K562 (cell line): ENCODE results near the gene OPCML. TPM values are rescaled to one million over a fixed set of nuclear protein-coding genes. Genes with fewer than 3 reads are reported as not detected.

Source experiments
- ATAC-seq: fragments of 200-7000 bp; cut with Tn5 transposase; 3 replicates; pipeline ENCODE4 v1.9.1; 2020; ENCODE audit warnings: moderate library complexity
- BruUV-seq: library from RNA; stranded (reverse); fragments of 400-500 nt; replicated peaks from 2 replicates; lab custom pipeline; 2021; lab: Mats Ljungman, UMichigan
- CTCF ChIA-PET: fragments of 300-600 bp; formaldehyde crosslinking; extraction: SDS; loops from one replicate; lab custom pipeline; 2021; ENCODE audit warnings: low intra/inter-chr PET ratio; lab: Yijun Ruan, JAX
- POLR2A ChIA-PET: fragments of 300-600, 350-650 bp; sonication (Branson Sonifier 250); formaldehyde crosslinking; extraction: SDS; loops from one replicate; lab custom pipeline; 2021; ENCODE audit warnings: antibody characterized with exemption, inconsistent platforms; lab: Yijun Ruan, JAX
- DNase-seq, 4 experiments: peaks; one replicate each; pipeline versions ENCODE4 v3.0.0 to v3.0.0-alpha.2; 2011 to 2018; ENCODE audit warnings: low spot score in 3 of 4, mixed read lengths in 3 of 4; ENCODE audit errors: extremely low read depth in 1 of 4
- FAIRE-seq: peaks from 2 replicates; lab custom pipeline; 2011; peaks lifted over from hg19 to GRCh38; lab: Jason Lieb, UNC
- H2AFZ ChIP-seq: 2 replicates; pipeline ENCODE4 v1.6.0; 2011; ENCODE audit warnings: low read depth, low read length, control low read depth, inconsistent platforms
- H3K27ac ChIP-seq: fragments of 200-600 bp; 3 replicates; pipeline ENCODE4 v1.8.0; 2011; ENCODE audit warnings: low read depth, mild to moderate bottlenecking, control low read depth, inconsistent platforms, low read length, moderate library complexity, mixed read lengths; ENCODE audit errors: extremely low read depth
- H3K27me3 ChIP-seq, 2 experiments: fragments of 300-600 bp in 1 of 2; 2 replicates in 1 of 2; 3 replicates in 1 of 2; pipeline versions ENCODE4 v1.6.0 to v1.8.0; 2011; ENCODE audit warnings: inconsistent platforms in 2 of 2, low read length in 2 of 2, mild to moderate bottlenecking in 1 of 2, mixed read lengths in 1 of 2, moderate library complexity in 1 of 2; ENCODE audit not compliant: control insufficient read depth in 2 of 2, insufficient read depth in 2 of 2
- H3K36me3 ChIP-seq: fragments of 300-600 bp; 3 replicates; pipeline ENCODE4 v1.8.0; 2011; ENCODE audit warnings: mild to moderate bottlenecking, low read length, inconsistent platforms; ENCODE audit not compliant: control insufficient read depth, insufficient read depth
- H3K4me1 ChIP-seq, 2 experiments: fragments of 200-600 bp in 1 of 2; replicated peaks in 1 of 2; 2 replicates in 1 of 2; 3 replicates in 1 of 2; pipeline versions ENCODE4 v1.5.1 to v1.8.0; 2011; ENCODE audit warnings: inconsistent platforms in 2 of 2, low read length in 2 of 2, mild to moderate bottlenecking in 1 of 2, mixed read lengths in 1 of 2, moderate library complexity in 1 of 2; ENCODE audit not compliant: control insufficient read depth in 2 of 2, insufficient read depth in 2 of 2
- H3K4me2 ChIP-seq: 2 replicates; pipeline ENCODE4 v1.6.1; 2011; ENCODE audit warnings: low read length, control low read depth, inconsistent platforms, mixed read lengths; ENCODE audit not compliant: insufficient read depth
- H3K4me3 ChIP-seq: fragments of 200-600 bp; sonication (generic), shearing (Covaris generic); 2 replicates; pipeline ENCODE4 v1.5.1; 2016; ENCODE audit warnings: control low read depth, inconsistent platforms
- H3K79me2 ChIP-seq: fragments of 200-600 bp; 3 replicates; pipeline ENCODE4 v1.8.0; 2011; ENCODE audit warnings: low read length, inconsistent platforms; ENCODE audit not compliant: control insufficient read depth, insufficient read depth
- H3K9ac ChIP-seq, 2 experiments: 2 replicates each; pipeline versions ENCODE4 v1.6.0 to v1.6.1; 2011; ENCODE audit warnings: low read depth in 2 of 2, low read length in 2 of 2, control low read depth in 1 of 2, inconsistent platforms in 1 of 2, mild to moderate bottlenecking in 1 of 2, mixed read lengths in 1 of 2; ENCODE audit not compliant: insufficient read depth in 1 of 2
- H3K9me1 ChIP-seq: one replicate; pipeline ENCODE4 v1.6.0; 2011; ENCODE audit warnings: inconsistent platforms, mild to moderate bottlenecking, low read length, moderate library complexity; ENCODE audit not compliant: control insufficient read depth, insufficient read depth
- H3K9me3 ChIP-seq: replicated peaks from 2 replicates; pipeline ENCODE4 v1.5.1; 2011; ENCODE audit warnings: low read depth, low read length, inconsistent platforms; ENCODE audit not compliant: control insufficient read depth, insufficient read depth
- H4K20me1 ChIP-seq: replicated peaks from 2 replicates; pipeline ENCODE4 v1.6.1; 2011; ENCODE audit warnings: low read length, inconsistent platforms, mixed read lengths; ENCODE audit not compliant: control insufficient read depth, insufficient read depth
- ELK1 ChIP-seq: sonication (generic); formaldehyde crosslinking; IDR thresholded peaks from 2 replicates; pipeline ENCODE4 v1.8.1; 2022; ENCODE audit warnings: missing genetic modification reagents
- FOS ChIP-seq: IDR thresholded peaks from 3 replicates; pipeline ENCODE4 v1.6.1; 2011; ENCODE audit not compliant: insufficient read length; ENCODE audit errors: extremely low read depth
- HDAC8 ChIP-seq: fragments of 450-650 bp; IDR thresholded peaks from 2 replicates; pipeline ENCODE4 v1.6.1; 2016; ENCODE audit warnings: mild to moderate bottlenecking, missing genetic modification characterization, moderate library complexity, missing compliant biosample characterization
- HMBOX1 ChIP-seq: sonication (generic); IDR thresholded peaks from 2 replicates; pipeline ENCODE4 v1.6.1; 2016
- NR2C2 ChIP-seq, 2 experiments: fragments of 200-800 bp in 1 of 2; sonication (Bioruptor generic) in 1 of 2; sonication (generic) in 1 of 2; formaldehyde crosslinking in 1 of 2; IDR thresholded peaks; 2 replicates each; pipeline versions ENCODE4 v1.6.1 to v1.8.0; 2016 to 2022; ENCODE audit warnings: mild to moderate bottlenecking in 1 of 2, missing compliant biosample characterization in 1 of 2, missing genetic modification characterization in 1 of 2, missing genetic modification reagents in 1 of 2
- RUNX1 ChIP-seq: sonication (generic); IDR thresholded peaks from 2 replicates; pipeline ENCODE4 v1.6.1; 2016; ENCODE audit warnings: antibody characterized with exemption, low read depth
- SUPT5H ChIP-seq: fragments of 450-650 bp; IDR thresholded peaks from 2 replicates; pipeline ENCODE4 v1.6.1; 2016
- ZNF232 ChIP-seq: sonication (generic); formaldehyde crosslinking; IDR thresholded peaks from 2 replicates; pipeline ENCODE4 v1.8.0; 2022; ENCODE audit warnings: mild to moderate bottlenecking, missing genetic modification reagents
- ZNF445 ChIP-seq: fragments of 250-450 bp; sonication (Bioruptor Pico); IDR thresholded peaks from 2 replicates; pipeline ENCODE4 v1.4.0; 2020; ENCODE audit warnings: low read depth, mild to moderate bottlenecking, moderate library complexity
- WGBS: fragments of 100-300 bp; shearing (Covaris generic); methylation state at CpG from one replicate; pipeline ENCODE4 v1.1.6; 2016; ENCODE audit warnings: low coverage, mixed read lengths; ENCODE audit not compliant: insufficient coverage; ENCODE audit errors: missing lambda C conversion rate; 5-methylcytosine and 5-hydroxymethylcytosine counted together
- in situ Hi-C: fragments of 300-500 bp; cut with MboI; formaldehyde crosslinking; loops from 4 replicates; pipeline ENCODE4 v1.15.0; 2018; ENCODE audit warnings: inconsistent platforms, mixed read lengths
- intact Hi-C: fragments of 100-400 bp; cut with micrococcal nuclease; formaldehyde crosslinking; loops from 2 replicates; pipeline ENCODE4 v1.14.2; 2022
- polyA plus RNA-seq, 8 experiments: library from polyadenylated mRNA; depleted of rRNA in 4 of 8; stranded (reverse) in 5 of 8; unstranded in 3 of 8; fragments of >200 nt; fragmentation: Nextera tagmentation in 2 of 8; fragmentation: Illumina TruSeq in 1 of 8; extraction: Ambion mirVana in 2 of 8; extraction: Trizol in 1 of 8; gene quantifications; 2 replicates each; pipeline versions ENCODE4 v1.2.1 to v1.2.3, GENCODE V29; 2011 to 2014; ENCODE audit warnings: inconsistent platforms in 1 of 8, missing spikeins in 1 of 8
- total RNA-seq, 7 experiments: library from RNA; depleted of rRNA in 6 of 7; stranded (reverse); fragments of >200 nt in 6 of 7; fragmentation: Illumina TruSeq in 2 of 7; extraction: Trizol in 2 of 7; gene quantifications; 2 replicates each; pipeline versions ENCODE4 v1.2.1 to v1.2.3, GENCODE V29; 2011 to 2021; ENCODE audit warnings: low replicate concordance in 1 of 7

OPCML gene
- total and polyA plus RNA-seq, 9 of the 15 experiments (the other 6 are each of a cell fraction or from before 2014, with no cell fraction given), result not detected

- H3K79me2 ChIP-seq, result no peaks in the 10 kb centered on the region
- H3K27ac ChIP-seq, result no peak overlapping the region
- TF ChIP-seq HMBOX1, result no peak
- no peak for TF ChIP-seq NR2C2 (CRISPR knock-in tag; IDR thresholded peaks at IDR 0.05)
- no peak for TF ChIP-seq NR2C2 (tag; IDR thresholded peaks at IDR 0.05)
- TF ChIP-seq HDAC8 (tag), result no peak
- no peak for TF ChIP-seq ZNF232 (CRISPR knock-in tag)
- no peak for TF ChIP-seq SUPT5H
- TF ChIP-seq RUNX1, result no peak
- no peak for TF ChIP-seq FOS
- no peak for TF ChIP-seq ZNF445 (CRISPR knock-in tag)
- no peak for TF ChIP-seq ELK1
- WGBS, result 0% methylated on average over 6 of the region's 6 CpGs
- no peaks in the 10 kb centered on the region for H4K20me1 ChIP-seq
- no peaks in the 10 kb centered on the region for H3K27me3 ChIP-seq
- POLR2A ChIA-PET, result no interaction called here
- no peak overlapping the region for H2AFZ ChIP-seq
- FAIRE-seq (no peak), DNase-seq (no peak), ATAC-seq (no peak)
- no peak overlapping the region for H3K4me3 ChIP-seq
- CTCF ChIA-PET, result no interaction called here
- intact Hi-C loops (no loop called here), in situ Hi-C loops (no loop called here)
- no peaks in the 10 kb centered on the region; the same call in 1 of the 2 replicates for H3K9me3 ChIP-seq
- no peaks in the 10 kb centered on the region for H3K9me1 ChIP-seq
- no TSS peak for BruUV-seq
- no peak overlapping the region for H3K9ac ChIP-seq
- H3K4me1 ChIP-seq, result no peaks in the 10 kb centered on the region
- no peak overlapping the region for H3K4me2 ChIP-seq
- no peaks in the 10 kb centered on the region for H3K36me3 ChIP-seq
Measured at GRCh38 chr11:132531921-132532320, 1000.4 kb downstream of the OPCML start.
